Osteocyte (in vitro differentiated cells): ENCODE data around the gene RAB29. TPM values are rescaled to one million over a fixed set of nuclear protein-coding genes. Genes with fewer than 3 reads are reported as not detected.

Experiments
- DNase-seq: peaks from one replicate; pipeline ENCODE4 v3.0.0; 2021; ENCODE audit warnings: mixed read lengths; ENCODE audit not compliant: unreplicated experiment; ENCODE audit errors: extremely low spot score
- H3K27ac Mint-ChIP-seq: one replicate; pipeline ENCODE4 v1.8.0; 2021; ENCODE audit warnings: mild to moderate bottlenecking, mixed read lengths; ENCODE audit not compliant: unreplicated experiment
- H3K27me3 Mint-ChIP-seq: one replicate; pipeline ENCODE4 v1.8.0; 2021; ENCODE audit warnings: mixed read lengths; ENCODE audit not compliant: unreplicated experiment
- H3K36me3 Mint-ChIP-seq: one replicate; pipeline ENCODE4 v1.8.0; 2021; ENCODE audit warnings: mixed read lengths; ENCODE audit not compliant: unreplicated experiment
- H3K4me1 Mint-ChIP-seq: one replicate; pipeline ENCODE4 v1.8.0; 2021; ENCODE audit warnings: mixed read lengths; ENCODE audit not compliant: unreplicated experiment
- H3K4me3 Mint-ChIP-seq: one replicate; pipeline ENCODE4 v1.8.0; 2021; ENCODE audit warnings: mild to moderate bottlenecking, moderate library complexity, mixed read lengths; ENCODE audit not compliant: unreplicated experiment
- H3K9me3 Mint-ChIP-seq: one replicate; pipeline ENCODE4 v1.8.0; 2021; ENCODE audit warnings: mixed read lengths; ENCODE audit not compliant: unreplicated experiment
- total RNA-seq: library from RNA; stranded (reverse); gene quantifications from 2 replicates; pipeline ENCODE4 v1.2.1, GENCODE V29; 2021
- TF ChIP-seq, protein P1 (sequence below): fragments of 200-600 bp; sonication (generic); IDR thresholded peaks from 2 replicates; pipeline ENCODE4 v1.5.0; 2021; ENCODE audit warnings: antibody characterized with exemption, mild to moderate bottlenecking, moderate library complexity

Gene RAB29
- total RNA-seq, 1 donor from 2014 or later: 32.0 TPM

DNA sequence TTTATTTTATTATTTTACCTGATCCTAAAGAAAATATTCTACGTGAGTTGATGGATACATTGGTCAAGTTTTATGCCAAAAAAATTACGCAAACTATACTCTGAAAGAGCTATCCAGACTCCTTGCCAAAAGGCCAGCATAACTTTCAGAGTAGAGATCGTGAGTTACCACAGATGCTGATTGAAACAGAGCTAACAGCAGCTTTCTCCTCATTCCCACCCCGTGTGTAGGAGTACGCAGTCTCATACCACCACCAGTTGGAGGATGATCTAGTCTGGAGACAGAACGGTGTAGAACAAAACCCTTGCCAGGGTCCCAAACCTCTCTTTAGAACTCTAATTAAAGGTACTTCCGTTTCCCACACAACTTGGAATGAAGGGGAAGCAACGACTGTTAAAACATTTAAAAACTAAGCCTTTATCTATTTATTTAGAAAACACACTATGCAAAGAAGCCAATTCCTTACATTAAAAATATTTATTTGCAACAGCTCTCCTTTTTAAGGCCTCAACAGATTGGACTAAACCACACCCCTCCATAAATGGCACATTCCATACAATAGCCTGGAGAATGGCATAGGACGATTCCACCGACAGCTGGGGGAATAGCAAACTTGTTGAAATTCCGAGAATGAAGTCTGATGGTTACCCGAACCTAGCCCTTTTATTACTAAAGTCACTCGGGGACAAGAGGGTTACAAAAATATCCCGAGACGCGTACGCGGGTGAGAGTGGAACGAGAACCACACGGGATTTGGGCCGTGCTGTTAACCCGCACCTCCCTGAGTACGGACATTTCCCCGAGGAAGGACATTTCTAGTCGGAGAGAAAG, 26.7 kb downstream of the RAB29 start:
- Mint-ChIP-seq H3K9me3 (no peaks in the 10 kb centered on the region), H3K4me1 (peaks cover 33% of the 10 kb centered on the region), H3K4me3 (peak overlapping the region; percentile 88), H3K36me3 (peaks cover 2% of the 10 kb centered on the region), H3K27me3 (peaks cover 2% of the 10 kb centered on the region), H3K27ac (peak overlapping the region; percentile 95)
- TF ChIP-seq, protein P1, sequence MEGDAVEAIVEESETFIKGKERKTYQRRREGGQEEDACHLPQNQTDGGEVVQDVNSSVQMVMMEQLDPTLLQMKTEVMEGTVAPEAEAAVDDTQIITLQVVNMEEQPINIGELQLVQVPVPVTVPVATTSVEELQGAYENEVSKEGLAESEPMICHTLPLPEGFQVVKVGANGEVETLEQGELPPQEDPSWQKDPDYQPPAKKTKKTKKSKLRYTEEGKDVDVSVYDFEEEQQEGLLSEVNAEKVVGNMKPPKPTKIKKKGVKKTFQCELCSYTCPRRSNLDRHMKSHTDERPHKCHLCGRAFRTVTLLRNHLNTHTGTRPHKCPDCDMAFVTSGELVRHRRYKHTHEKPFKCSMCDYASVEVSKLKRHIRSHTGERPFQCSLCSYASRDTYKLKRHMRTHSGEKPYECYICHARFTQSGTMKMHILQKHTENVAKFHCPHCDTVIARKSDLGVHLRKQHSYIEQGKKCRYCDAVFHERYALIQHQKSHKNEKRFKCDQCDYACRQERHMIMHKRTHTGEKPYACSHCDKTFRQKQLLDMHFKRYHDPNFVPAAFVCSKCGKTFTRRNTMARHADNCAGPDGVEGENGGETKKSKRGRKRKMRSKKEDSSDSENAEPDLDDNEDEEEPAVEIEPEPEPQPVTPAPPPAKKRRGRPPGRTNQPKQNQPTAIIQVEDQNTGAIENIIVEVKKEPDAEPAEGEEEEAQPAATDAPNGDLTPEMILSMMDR: no peak
- no peak for DNase-seq

DNA sequence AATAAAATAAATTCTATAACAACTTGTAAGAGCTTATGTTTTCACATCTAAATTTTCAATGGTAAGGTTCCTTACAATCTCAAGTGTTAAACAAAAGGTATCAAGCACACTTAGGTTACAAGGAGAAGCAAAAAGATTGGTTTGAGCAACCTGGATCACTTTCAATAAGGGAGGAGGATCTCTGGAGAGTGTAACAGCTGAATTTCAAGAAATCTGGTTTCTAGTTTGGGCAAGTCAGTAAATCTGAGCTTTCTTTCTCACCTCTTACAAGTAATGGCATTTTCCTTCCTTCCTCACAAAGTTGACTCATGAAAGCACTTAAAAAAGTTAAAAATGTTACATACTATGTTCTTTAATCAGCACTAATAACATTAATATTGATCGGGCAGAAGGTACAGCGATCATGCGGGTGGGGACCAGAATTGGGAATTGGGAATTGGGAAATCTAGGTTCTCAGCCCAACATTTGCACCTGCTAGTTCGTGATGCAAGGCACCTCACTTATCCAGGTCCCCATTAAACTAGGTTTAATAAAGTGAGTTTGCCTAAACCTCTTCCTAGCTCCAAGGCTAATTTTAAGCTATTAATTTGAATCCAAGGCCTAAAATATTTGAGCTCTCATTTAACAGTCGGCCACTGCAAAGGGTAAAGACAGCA, 28.4 kb downstream of the RAB29 start:
- Mint-ChIP-seq H3K36me3 (peaks cover 2% of the 10 kb centered on the region), H3K4me3 (peak overlapping the region; percentile 88), H3K27me3 (no peaks in the 10 kb centered on the region), H3K27ac (peak overlapping the region; percentile 64), H3K4me1 (peaks cover 42% of the 10 kb centered on the region), H3K9me3 (no peaks in the 10 kb centered on the region)
- DNase-seq: no peak
- TF ChIP-seq, protein P1: no peak

DNA sequence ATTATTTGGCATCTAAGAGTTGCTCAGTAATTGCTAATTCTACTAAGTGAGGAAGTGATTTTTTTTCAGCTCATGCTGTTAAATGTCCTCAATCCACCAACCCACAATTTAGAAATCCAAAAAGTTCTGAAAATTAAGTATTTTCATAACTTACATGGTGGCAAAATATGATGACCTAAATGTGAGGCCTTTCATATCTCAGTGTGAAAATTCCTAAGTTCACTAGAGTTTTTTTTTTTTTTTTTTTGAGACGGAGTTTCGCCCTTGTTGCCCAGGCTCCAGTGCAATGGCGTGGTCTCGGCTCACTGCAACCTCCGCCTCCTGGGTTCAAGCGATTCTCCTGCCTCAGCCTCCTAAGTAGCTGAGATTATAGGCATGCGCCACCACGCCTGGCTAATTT, 30.9 kb downstream of the RAB29 start:
- no peak for DNase-seq
- Mint-ChIP-seq H3K9me3 (no peaks in the 10 kb centered on the region), H3K4me3 (no peak overlapping the region), H3K27me3 (no peaks in the 10 kb centered on the region), H3K4me1 (peaks cover 47% of the 10 kb centered on the region), H3K36me3 (peaks cover 2% of the 10 kb centered on the region), H3K27ac (no peak overlapping the region)
- TF ChIP-seq, protein P1: no peak

GRCh38 chr1:205743977-205744376, 31.3 kb downstream of the RAB29 start:
- no peak for DNase-seq
- H3K9me3 Mint-ChIP-seq: no peaks in the 10 kb centered on the region
- TF ChIP-seq, protein P1: no peak
- H3K4me1 Mint-ChIP-seq: peaks cover 51% of the 10 kb centered on the region
- H3K27me3 Mint-ChIP-seq: no peaks in the 10 kb centered on the region
- peaks cover 4% of the 10 kb centered on the region for H3K36me3 Mint-ChIP-seq
- H3K4me3 Mint-ChIP-seq: no peak overlapping the region
- H3K27ac Mint-ChIP-seq: peak overlapping the region; percentile 39

- DNase-seq: no peak
Observed at GRCh38 chr1:205741681-205742080, 33.6 kb downstream of the RAB29 start.

More at GRCh38 chr1:205741681-205742080, 33.6 kb downstream of the RAB29 start:
- Mint-ChIP-seq H3K4me1 (peaks cover 41% of the 10 kb centered on the region), H3K4me3 (no peak overlapping the region), H3K36me3 (peaks cover 4% of the 10 kb centered on the region), H3K27ac (no peak overlapping the region), H3K27me3 (no peaks in the 10 kb centered on the region), H3K9me3 (no peaks in the 10 kb centered on the region)
- TF ChIP-seq, protein P1: no peak
